ENCODE measurements around the gene MBD5. TPM values are rescaled to one million over a fixed set of nuclear protein-coding genes. Genes with fewer than 3 reads are reported as not detected.

The MBD5 gene
- polyA plus RNA-seq, 3 donors from 2014 or later, result 10.0 to 19.2 (median 14.3) TPM

GRCh38 chr2:148032215-148032614 lies 11.3 kb downstream of the MBD5 start:
- DNase-seq, result no peak
- H3K27ac Mint-ChIP-seq, result no peak overlapping the region
- H3K4me3 Mint-ChIP-seq, result no peak overlapping the region
- peaks cover 0 to 1% (median 0%) of the 10 kb centered on the region in 3 donors for H3K27me3 Mint-ChIP-seq (ENCODE audit: low read depth in 3 of 3)
- H3K9me3 Mint-ChIP-seq, result no peaks in the 10 kb centered on the region
- H3K4me1 Mint-ChIP-seq, result peaks cover 0 to 17% of the 10 kb centered on the region in 2 donors
- peaks cover 0 to 3% (median 0%) of the 10 kb centered on the region in 3 donors for H3K36me3 Mint-ChIP-seq

- peaks cover 0 to 3% (median 0%) of the 10 kb centered on the region in 3 donors for H3K36me3 Mint-ChIP-seq
- no peak overlapping the region for H3K4me3 Mint-ChIP-seq
- no peak for DNase-seq
- H3K27ac Mint-ChIP-seq, result no peak overlapping the region
- no peaks in the 10 kb centered on the region for H3K9me3 Mint-ChIP-seq
- no peaks in the 10 kb centered on the region for H3K27me3 Mint-ChIP-seq (ENCODE audit: low read depth in 3 of 3)
- peaks cover 8 to 17% of the 10 kb centered on the region in 2 donors for H3K4me1 Mint-ChIP-seq
Observed at GRCh38 chr2:148039783-148040182, 18.9 kb downstream of the MBD5 start.

- no peak for DNase-seq
- Mint-ChIP-seq H3K36me3 (no peaks in the 10 kb centered on the region), H3K4me1 (peaks cover 16 to 20% of the 10 kb centered on the region in 2 donors), H3K4me3 (no peak overlapping the region), H3K27me3 (ENCODE audit: low read depth in 3 of 3) (no peaks in the 10 kb centered on the region), H3K9me3 (no peaks in the 10 kb centered on the region), H3K27ac (peak overlapping the region in 1 of 6 donors; percentile 22)
Observed at GRCh38 chr2:148042219-148042618, 21.3 kb downstream of the MBD5 start.

GRCh38 chr2:148044322-148044721 lies 23.4 kb downstream of the MBD5 start:
- no peak overlapping the region for H3K4me3 Mint-ChIP-seq
- no peaks in the 10 kb centered on the region for H3K27me3 Mint-ChIP-seq (ENCODE audit: low read depth in 3 of 3)
- peaks cover 29 to 37% of the 10 kb centered on the region in 2 donors for H3K4me1 Mint-ChIP-seq
- H3K36me3 Mint-ChIP-seq, result no peaks in the 10 kb centered on the region
- no peak overlapping the region for H3K27ac Mint-ChIP-seq
- no peak for DNase-seq
- H3K9me3 Mint-ChIP-seq, result no peaks in the 10 kb centered on the region

GRCh38 chr2:148046802-148047201 lies 25.9 kb downstream of the MBD5 start:
- peak overlapping the region in 1 of 6 donors; percentile 1 for H3K27ac Mint-ChIP-seq
- H3K36me3 Mint-ChIP-seq, result no peaks in the 10 kb centered on the region
- H3K4me1 Mint-ChIP-seq, result peaks cover 42 to 52% of the 10 kb centered on the region in 2 donors
- no peak overlapping the region for H3K4me3 Mint-ChIP-seq
- H3K9me3 Mint-ChIP-seq, result no peaks in the 10 kb centered on the region
- DNase-seq, result no peak
- peaks cover 0 to 2% (median 0%) of the 10 kb centered on the region in 3 donors for H3K27me3 Mint-ChIP-seq (ENCODE audit: low read depth in 3 of 3)

- H3K27me3 Mint-ChIP-seq (ENCODE audit: low read depth in 3 of 3), result peaks cover 0 to 3% (median 0%) of the 10 kb centered on the region in 3 donors
- peak overlapping the region in 2 of 6 donors; percentile 2 to 5 for H3K27ac Mint-ChIP-seq
- peaks cover 0 to 2% (median 0%) of the 10 kb centered on the region in 6 donors for H3K9me3 Mint-ChIP-seq
- peaks cover 0 to 5% (median 0%) of the 10 kb centered on the region in 3 donors for H3K36me3 Mint-ChIP-seq
- DNase-seq, result no peak
- H3K4me3 Mint-ChIP-seq, result no peak overlapping the region
- peaks cover 46 to 67% of the 10 kb centered on the region in 2 donors for H3K4me1 Mint-ChIP-seq
Observed at GRCh38 chr2:148048475-148049221, 27.8 kb downstream of the MBD5 start.

GRCh38 chr2:148049284-148049683 lies 28.4 kb downstream of the MBD5 start:
- DNase-seq, result no peak
- H3K4me3 Mint-ChIP-seq, result no peak overlapping the region
- peaks cover 0 to 2% (median 0%) of the 10 kb centered on the region in 6 donors for H3K9me3 Mint-ChIP-seq
- peak overlapping the region in 1 of 6 donors; percentile 2 for H3K27ac Mint-ChIP-seq
- H3K4me1 Mint-ChIP-seq, result peaks cover 46 to 67% of the 10 kb centered on the region in 2 donors
- H3K27me3 Mint-ChIP-seq (ENCODE audit: low read depth in 3 of 3), result peaks cover 0 to 3% (median 0%) of the 10 kb centered on the region in 3 donors
- peaks cover 0 to 5% (median 0%) of the 10 kb centered on the region in 3 donors for H3K36me3 Mint-ChIP-seq

GRCh38 chr2:148052687-148053086 lies 31.8 kb downstream of the MBD5 start:
- Mint-ChIP-seq H3K27me3 (ENCODE audit: low read depth in 3 of 3) (peaks cover 0 to 3% (median 0%) of the 10 kb centered on the region in 3 donors), H3K27ac (no peak overlapping the region), H3K9me3 (peaks cover 0 to 2% (median 0%) of the 10 kb centered on the region in 6 donors), H3K4me3 (no peak overlapping the region), H3K36me3 (peaks cover 4 to 13% (median 11%) of the 10 kb centered on the region in 3 donors), H3K4me1 (peaks cover 35 to 52% of the 10 kb centered on the region in 2 donors)
- no peak for DNase-seq

- H3K27ac Mint-ChIP-seq, result no peak overlapping the region
- no peak overlapping the region for H3K4me3 Mint-ChIP-seq
- peaks cover 0 to 2% of the 10 kb centered on the region in 2 donors for H3K4me1 Mint-ChIP-seq
Observed at GRCh38 chr2:148058641-148059040, 37.8 kb downstream of the MBD5 start.

GRCh38 chr2:148063633-148064032 lies 42.7 kb downstream of the MBD5 start:
- no peak overlapping the region for H3K4me3 Mint-ChIP-seq
- peaks cover 6 to 13% (median 10%) of the 10 kb centered on the region in 3 donors for H3K36me3 Mint-ChIP-seq
- H3K9me3 Mint-ChIP-seq, result peaks cover 0 to 4% (median 0%) of the 10 kb centered on the region in 6 donors
- H3K4me1 Mint-ChIP-seq, result peaks cover 2 to 5% of the 10 kb centered on the region in 2 donors
- H3K27ac Mint-ChIP-seq, result no peak overlapping the region
- DNase-seq, result no peak
- H3K27me3 Mint-ChIP-seq (ENCODE audit: low read depth in 3 of 3), result no peaks in the 10 kb centered on the region

More at GRCh38 chr2:148058641-148059040, 37.8 kb downstream of the MBD5 start:
- no peaks in the 10 kb centered on the region for H3K27me3 Mint-ChIP-seq (ENCODE audit: low read depth in 3 of 3)
- peaks cover 4 to 13% (median 12%) of the 10 kb centered on the region in 3 donors for H3K36me3 Mint-ChIP-seq
- H3K9me3 Mint-ChIP-seq, result no peaks in the 10 kb centered on the region
- DNase-seq, result no peak

- Mint-ChIP-seq H3K4me3 (no peak overlapping the region), H3K9me3 (peaks cover 0 to 4% (median 0%) of the 10 kb centered on the region in 6 donors), H3K27ac (peak overlapping the region in 1 of 6 donors; percentile 32), H3K27me3 (ENCODE audit: low read depth in 3 of 3) (no peaks in the 10 kb centered on the region), H3K4me1 (peaks cover 2 to 5% of the 10 kb centered on the region in 2 donors), H3K36me3 (peaks cover 6 to 10% (median 7%) of the 10 kb centered on the region in 3 donors)
- no peak for DNase-seq
Observed at GRCh38 chr2:148065936-148066335, 45.0 kb downstream of the MBD5 start.

GRCh38 chr2:148067801-148068200 lies 46.9 kb downstream of the MBD5 start:
- Mint-ChIP-seq H3K27ac (no peak overlapping the region), H3K9me3 (peaks cover 0 to 4% (median 0%) of the 10 kb centered on the region in 6 donors), H3K27me3 (ENCODE audit: low read depth in 3 of 3) (no peaks in the 10 kb centered on the region), H3K4me3 (no peak overlapping the region), H3K36me3 (peaks cover 6 to 14% (median 7%) of the 10 kb centered on the region in 3 donors), H3K4me1 (peaks cover 2 to 5% of the 10 kb centered on the region in 2 donors)
- no peak for DNase-seq

GRCh38 chr2:148071351-148071750 lies 50.5 kb downstream of the MBD5 start:
- Mint-ChIP-seq H3K27me3 (ENCODE audit: low read depth in 3 of 3) (no peaks in the 10 kb centered on the region), H3K4me1 (peaks cover 1 to 3% of the 10 kb centered on the region in 2 donors), H3K36me3 (peaks cover 0 to 3% (median 0%) of the 10 kb centered on the region in 3 donors), H3K9me3 (no peaks in the 10 kb centered on the region), H3K4me3 (no peak overlapping the region), H3K27ac (no peak overlapping the region)
- no peak for DNase-seq

GRCh38 chr2:148096012-148096411 lies 75.1 kb downstream of the MBD5 start:
- H3K36me3 Mint-ChIP-seq, result no peaks in the 10 kb centered on the region

More at GRCh38 chr2:148096012-148096411, 75.1 kb downstream of the MBD5 start:
- peaks cover 0 to 9% (median 5%) of the 10 kb centered on the region in 6 donors for H3K9me3 Mint-ChIP-seq
- no peak overlapping the region for H3K4me3 Mint-ChIP-seq
- peaks cover 0 to 2% of the 10 kb centered on the region in 2 donors for H3K4me1 Mint-ChIP-seq
- H3K27ac Mint-ChIP-seq, result no peak overlapping the region
- peaks cover 0 to 1% (median 0%) of the 10 kb centered on the region in 3 donors for H3K27me3 Mint-ChIP-seq (ENCODE audit: low read depth in 3 of 3)
- no peak for DNase-seq

Measured in immature natural killer cell (primary cell).